Activated T-cell treated with anti-CD3 and anti-CD28 coated beads, Interleukin-2, amount 50 U/mL, for 4 hours (primary cell): Measurements from ENCODE around the gene RETN. TPM values are rescaled to one million over a fixed set of nuclear protein-coding genes. Genes with fewer than 3 reads are reported as not detected.

Experiments used
- ATAC-seq, 2 donors: fragments of 200-7000 bp; cut with Tn5 transposase; one replicate each; pipeline ENCODE4 v1.10.0; 2021
- DNase-seq: peaks from one replicate; pipeline ENCODE4 v3.0.0-alpha.2; 2020
- H3K27me3 Mint-ChIP-seq: one replicate; pipeline ENCODE4 v1.8.0; 2021; ENCODE audit warnings: low read depth, mixed read lengths
- H3K36me3 Mint-ChIP-seq: one replicate; pipeline ENCODE4 v1.8.0; 2022; ENCODE audit warnings: mixed read lengths; ENCODE audit not compliant: insufficient read depth
- H3K4me1 Mint-ChIP-seq: one replicate; pipeline ENCODE4 v1.8.0; 2021; ENCODE audit warnings: low read depth, mixed read lengths
- H3K4me3 Mint-ChIP-seq: one replicate; pipeline ENCODE4 v1.8.0; 2021; ENCODE audit warnings: mild to moderate bottlenecking, moderate library complexity, mixed read lengths
- H3K9me3 Mint-ChIP-seq: one replicate; pipeline ENCODE4 v1.8.0; 2021; ENCODE audit warnings: mixed read lengths
- total RNA-seq, 3 donors: library from RNA; stranded (reverse); gene quantifications; one replicate each; pipeline ENCODE4 v1.2.1, GENCODE V29; 2021

Gene RETN, protein sequence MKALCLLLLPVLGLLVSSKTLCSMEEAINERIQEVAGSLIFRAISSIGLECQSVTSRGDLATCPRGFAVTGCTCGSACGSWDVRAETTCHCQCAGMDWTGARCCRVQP
- not detected for total RNA-seq

DNA sequence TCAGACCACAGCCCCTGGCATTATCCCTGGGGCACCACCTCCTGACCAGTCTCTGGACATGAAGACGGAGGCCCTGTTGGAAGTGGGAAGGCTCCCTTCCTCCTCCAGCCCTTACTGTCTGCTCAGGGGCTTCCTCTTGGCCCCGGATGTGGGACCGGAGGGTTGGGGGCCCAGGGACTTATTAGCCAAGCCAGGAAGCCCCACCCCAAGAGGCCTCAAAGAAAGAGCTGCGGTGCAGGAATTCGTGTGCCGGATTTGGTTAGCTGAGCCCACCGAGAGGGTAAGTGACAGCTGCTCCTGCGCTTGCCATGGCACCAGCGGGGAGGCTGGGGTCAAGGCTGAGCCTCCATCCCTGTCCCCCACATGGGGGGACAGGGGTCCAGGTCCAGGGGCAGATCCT is at the start of gene RETN:
Gene RETN (plus strand): TSS at position 208 of the 400 bp plus-strand sequence. CDS start 278 bp downstream, outside the sequence.
- DNase-seq (no peak), ATAC-seq (no peak)
- Mint-ChIP-seq H3K4me1 (peaks cover 11% of the 10 kb centered on the region), H3K36me3 (no peaks in the 10 kb centered on the region), H3K27me3 (peaks cover 43% of the 10 kb centered on the region), H3K4me3 (peak within 1 kb of the TSS; percentile 52), H3K9me3 (no peaks in the 10 kb centered on the region)

DNA sequence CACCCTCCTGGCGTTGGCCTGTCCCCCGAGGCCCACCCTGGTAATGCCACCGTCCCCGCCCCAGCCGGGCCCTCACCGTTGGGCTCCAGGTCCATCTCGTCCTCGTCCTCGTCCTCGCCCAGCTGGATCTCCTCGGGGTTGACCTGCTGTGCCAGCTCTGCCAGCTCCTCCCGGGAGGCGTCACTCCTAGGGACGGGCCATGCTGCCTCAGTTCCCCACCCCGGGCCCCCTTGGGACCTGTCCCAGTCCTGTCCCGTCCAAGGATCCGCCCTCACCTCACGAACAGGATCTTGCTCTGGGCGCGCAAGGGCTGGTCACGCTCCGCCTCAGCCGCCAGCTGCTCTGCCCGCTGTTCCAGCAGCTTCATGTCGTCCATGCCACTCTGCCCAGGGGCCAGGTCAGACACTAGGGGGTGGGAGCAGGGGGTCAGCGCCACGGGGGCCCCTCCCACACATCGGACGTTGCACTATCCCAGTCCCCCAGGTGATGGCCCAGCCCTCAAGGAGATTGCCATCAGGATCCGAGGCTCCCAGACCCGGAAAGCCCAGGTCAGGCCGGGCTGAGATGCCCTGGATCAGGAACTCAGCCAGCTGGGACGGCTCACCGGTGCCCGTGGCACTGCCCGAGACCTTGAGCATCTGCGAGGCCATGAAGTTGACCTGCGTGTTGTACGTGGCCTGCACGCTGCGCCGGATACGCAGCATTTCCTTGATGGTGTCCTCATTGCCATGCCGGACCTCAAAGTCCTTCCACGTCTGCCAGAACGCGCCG is 49.0 kb upstream of the RETN start:
- H3K9me3 Mint-ChIP-seq: no peaks in the 10 kb centered on the region
- H3K4me3 Mint-ChIP-seq: no peak overlapping the region
- H3K27me3 Mint-ChIP-seq: no peaks in the 10 kb centered on the region
- H3K36me3 Mint-ChIP-seq: peaks cover 21% of the 10 kb centered on the region
- no peak for ATAC-seq
- no peak for DNase-seq
- H3K4me1 Mint-ChIP-seq: no peaks in the 10 kb centered on the region

DNA sequence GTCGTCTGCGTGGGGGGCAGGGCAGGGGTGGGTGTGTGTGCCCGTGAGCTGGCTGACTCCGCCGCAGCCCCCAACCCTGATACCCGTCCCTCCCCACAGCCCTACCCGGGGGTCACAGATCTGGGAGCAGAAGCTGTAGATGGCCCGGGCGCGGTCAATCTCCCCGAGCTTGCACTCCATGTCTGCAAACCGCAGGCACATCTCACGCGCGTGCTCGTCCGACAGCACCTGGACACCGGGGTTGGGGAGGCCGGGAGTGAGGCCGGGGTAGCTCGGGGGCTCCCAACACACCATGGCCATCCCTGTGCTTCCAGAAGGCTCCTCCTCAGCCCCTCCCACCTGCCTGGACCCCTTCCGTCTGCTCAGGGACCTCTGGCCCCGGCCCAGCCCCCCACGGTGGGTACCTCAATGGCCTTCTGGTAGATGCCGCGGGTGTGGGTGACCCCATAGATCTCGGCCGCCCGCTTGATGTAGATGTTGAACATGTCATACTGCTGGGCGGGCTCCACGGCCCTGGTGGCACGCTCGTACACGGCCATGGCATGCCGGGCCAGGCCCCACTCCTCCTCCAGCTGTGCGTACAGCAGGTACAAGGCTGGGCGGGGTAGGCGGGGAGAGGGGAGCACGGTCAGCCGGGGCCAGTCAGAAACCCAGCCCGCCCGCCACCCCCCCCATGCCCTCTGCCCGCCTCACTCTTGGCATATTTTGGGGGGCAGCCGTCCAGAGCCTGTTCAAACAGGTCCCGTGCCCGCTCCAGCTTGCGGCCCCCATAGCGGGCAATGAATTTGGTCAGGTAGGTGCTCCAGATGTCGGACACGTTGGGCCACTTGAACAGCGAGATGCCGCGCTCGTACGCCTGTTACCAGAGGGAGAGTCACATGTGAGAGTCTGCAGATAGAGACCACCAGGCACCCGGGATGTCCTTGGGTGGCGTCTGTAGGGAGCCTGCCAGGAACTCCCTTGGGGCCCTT is 48.1 kb upstream of the RETN start:
- Mint-ChIP-seq H3K9me3 (no peaks in the 10 kb centered on the region), H3K4me3 (no peak overlapping the region), H3K4me1 (no peaks in the 10 kb centered on the region), H3K36me3 (peaks cover 23% of the 10 kb centered on the region), H3K27me3 (no peaks in the 10 kb centered on the region)
- no peak for ATAC-seq
- DNase-seq: no peak

DNA sequence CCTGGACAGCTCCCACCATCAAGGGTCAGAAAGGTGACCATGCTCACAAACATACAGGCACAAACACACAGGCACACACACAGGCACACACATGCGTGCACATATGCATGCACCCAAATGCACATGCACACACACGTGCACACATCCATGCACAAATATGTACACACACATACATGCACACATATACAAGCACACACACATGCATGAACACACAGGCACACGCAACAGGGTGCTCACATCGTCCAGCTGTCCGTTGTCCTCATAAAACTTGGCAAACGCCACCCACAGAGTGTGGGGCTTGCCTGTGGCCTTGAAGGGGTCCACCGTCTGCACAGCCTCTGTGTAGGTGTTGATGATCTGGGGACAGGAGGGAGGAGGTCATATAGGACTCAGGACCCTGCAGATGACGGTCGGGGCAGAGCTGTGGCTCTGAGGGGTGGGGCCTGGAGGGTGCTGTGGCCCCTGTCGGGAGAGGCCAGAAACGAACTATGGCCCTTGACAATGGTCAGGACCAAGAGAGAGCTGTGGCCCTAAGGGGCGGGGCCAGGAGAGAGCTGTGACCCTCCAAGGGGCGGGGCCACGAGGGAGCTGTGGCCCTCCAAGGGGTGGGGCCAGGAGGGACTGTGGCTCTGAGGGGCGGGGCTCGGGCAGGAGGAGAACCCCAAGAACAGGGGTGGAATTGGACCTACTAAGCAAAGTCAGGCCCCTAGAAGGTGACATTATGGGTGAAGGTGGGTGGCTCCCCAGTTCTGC is 45.7 kb upstream of the RETN start:
- H3K27me3 Mint-ChIP-seq: no peaks in the 10 kb centered on the region
- ATAC-seq (peak in 1 of 2 donors; percentile 49), DNase-seq (no peak)
- H3K4me1 Mint-ChIP-seq: peaks cover 12% of the 10 kb centered on the region
- H3K36me3 Mint-ChIP-seq: peaks cover 28% of the 10 kb centered on the region
- no peak overlapping the region for H3K4me3 Mint-ChIP-seq
- no peaks in the 10 kb centered on the region for H3K9me3 Mint-ChIP-seq

DNA sequence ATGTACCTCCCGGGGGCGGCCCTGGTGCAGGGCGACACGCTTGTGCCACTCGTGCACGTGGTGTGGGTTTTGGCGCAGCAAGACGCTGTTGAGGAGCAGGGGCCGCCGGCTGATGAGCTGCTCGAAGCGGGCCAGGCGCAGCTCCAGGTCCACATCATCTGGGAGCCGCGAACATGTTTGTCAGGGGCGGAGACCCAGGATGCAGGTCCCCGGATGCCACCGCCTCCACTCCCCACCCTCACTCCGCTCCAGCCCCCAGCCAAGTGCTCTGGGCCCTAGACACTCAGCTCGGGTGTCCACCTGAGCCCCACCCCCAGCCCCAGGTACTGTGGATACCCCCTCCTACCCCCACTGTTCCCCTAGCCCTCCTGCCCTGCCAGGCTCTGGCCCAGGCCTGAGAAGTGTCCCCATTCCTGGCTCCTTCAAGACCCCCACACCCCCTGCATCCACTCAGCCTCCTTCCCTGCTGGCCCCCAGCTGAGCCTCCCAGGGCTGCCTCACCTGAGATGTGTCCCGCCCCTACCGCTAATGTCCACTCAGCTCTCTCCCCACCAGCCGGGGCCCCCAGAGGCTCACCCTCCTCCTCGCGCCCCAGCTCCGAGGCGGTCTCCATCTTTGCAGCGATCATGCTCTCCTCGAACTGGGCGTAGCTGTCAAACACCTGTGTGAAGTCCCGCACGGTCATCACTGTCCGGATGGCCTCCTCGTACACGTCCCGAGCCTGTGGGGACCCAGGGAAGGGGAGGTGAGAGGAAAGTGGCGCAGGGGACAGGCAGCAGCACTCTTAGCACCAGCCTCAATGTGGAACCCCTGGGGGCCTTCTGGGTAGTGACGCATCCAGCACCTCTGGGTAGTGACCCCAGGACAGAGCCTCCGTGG is 44.9 kb upstream of the RETN start:
- H3K9me3 Mint-ChIP-seq: no peaks in the 10 kb centered on the region
- H3K4me3 Mint-ChIP-seq: no peak overlapping the region
- H3K36me3 Mint-ChIP-seq: peaks cover 20% of the 10 kb centered on the region
- peaks cover 20% of the 10 kb centered on the region for H3K4me1 Mint-ChIP-seq
- ATAC-seq (no peak), DNase-seq (no peak)
- H3K27me3 Mint-ChIP-seq: no peaks in the 10 kb centered on the region

DNA sequence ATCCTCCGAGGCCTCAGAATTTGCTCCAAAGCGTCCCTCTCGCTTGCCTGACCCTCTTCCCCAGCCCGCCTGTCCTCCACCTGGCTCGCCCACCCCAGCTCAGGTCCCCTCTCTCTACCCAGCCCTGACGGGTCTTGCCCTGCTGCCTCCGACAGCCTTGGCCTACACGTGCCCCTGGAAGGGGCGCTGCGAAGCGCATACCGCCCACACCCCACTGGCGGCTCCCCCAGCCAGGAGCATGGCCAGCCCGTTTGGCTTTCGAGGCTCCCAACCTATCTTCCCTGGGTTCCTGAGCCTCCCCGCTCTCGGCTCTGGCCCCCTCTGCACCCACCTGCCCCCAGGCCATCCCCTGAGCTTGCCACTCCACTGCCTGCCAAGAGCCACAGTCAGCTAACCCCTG is 44.0 kb upstream of the RETN start:
- no peak overlapping the region for H3K4me3 Mint-ChIP-seq
- ATAC-seq: no peak
- peaks cover 24% of the 10 kb centered on the region for H3K36me3 Mint-ChIP-seq
- H3K27me3 Mint-ChIP-seq: no peaks in the 10 kb centered on the region
- no peak for DNase-seq
- peaks cover 29% of the 10 kb centered on the region for H3K4me1 Mint-ChIP-seq
- H3K9me3 Mint-ChIP-seq: no peaks in the 10 kb centered on the region

DNA sequence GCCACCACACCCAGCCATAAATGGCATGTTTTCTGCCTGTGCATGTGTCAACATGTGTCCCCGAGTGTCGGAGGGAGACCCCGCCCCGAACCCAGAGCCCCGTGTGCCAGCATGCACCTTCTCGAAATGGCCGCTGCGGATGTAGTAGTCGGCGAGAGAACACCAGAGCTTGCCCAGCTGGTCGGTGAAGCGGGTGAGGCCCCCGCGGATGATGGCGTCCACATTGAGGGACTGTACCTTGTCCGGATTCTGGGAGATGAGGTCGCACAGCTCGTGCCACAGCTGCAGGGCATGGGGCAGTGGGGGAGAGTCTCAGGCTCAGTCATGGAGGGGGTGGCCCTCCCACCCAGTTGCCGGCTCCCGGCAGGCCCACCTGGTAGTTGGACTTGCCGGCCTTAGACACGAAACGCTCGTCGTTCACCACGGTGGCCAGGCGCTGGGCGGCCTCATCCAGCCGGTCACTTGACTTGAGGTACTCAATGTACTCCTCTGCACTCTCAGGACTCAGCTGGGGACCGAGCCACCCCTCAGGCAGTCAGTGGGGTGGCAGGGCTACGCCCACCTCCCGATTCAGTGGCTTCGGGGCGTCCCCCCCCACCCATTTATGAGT is 43.0 kb upstream of the RETN start:
- Mint-ChIP-seq H3K36me3 (peaks cover 24% of the 10 kb centered on the region), H3K4me3 (no peak overlapping the region), H3K27me3 (no peaks in the 10 kb centered on the region), H3K9me3 (no peaks in the 10 kb centered on the region), H3K4me1 (peaks cover 39% of the 10 kb centered on the region)
- DNase-seq (no peak), ATAC-seq (no peak)

DNA sequence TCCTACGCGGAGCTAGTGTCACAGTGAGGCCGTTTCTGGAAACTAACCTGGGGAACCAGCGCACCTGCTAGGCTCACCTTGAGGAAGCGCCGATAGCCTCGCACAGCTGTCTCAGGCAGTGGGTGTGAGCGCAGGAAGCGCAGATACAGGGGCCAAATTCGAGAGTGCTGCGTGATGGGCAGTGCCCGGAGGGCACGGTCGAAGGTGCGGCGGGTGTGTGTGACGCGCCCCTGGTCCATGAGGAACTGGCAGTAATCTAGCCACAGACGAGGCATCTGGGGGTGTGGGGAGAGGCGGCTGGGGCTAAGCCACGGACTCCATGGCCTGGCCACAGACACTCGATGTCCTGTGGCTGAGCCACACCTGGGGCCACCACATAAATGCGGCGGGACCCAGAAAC is 41.7 kb upstream of the RETN start:
- peaks cover 42% of the 10 kb centered on the region for H3K4me1 Mint-ChIP-seq
- no peak for DNase-seq
- H3K27me3 Mint-ChIP-seq: no peaks in the 10 kb centered on the region
- peak overlapping the region; percentile 42 for H3K4me3 Mint-ChIP-seq
- H3K9me3 Mint-ChIP-seq: no peaks in the 10 kb centered on the region
- peaks cover 21% of the 10 kb centered on the region for H3K36me3 Mint-ChIP-seq
- ATAC-seq: no peak

DNA sequence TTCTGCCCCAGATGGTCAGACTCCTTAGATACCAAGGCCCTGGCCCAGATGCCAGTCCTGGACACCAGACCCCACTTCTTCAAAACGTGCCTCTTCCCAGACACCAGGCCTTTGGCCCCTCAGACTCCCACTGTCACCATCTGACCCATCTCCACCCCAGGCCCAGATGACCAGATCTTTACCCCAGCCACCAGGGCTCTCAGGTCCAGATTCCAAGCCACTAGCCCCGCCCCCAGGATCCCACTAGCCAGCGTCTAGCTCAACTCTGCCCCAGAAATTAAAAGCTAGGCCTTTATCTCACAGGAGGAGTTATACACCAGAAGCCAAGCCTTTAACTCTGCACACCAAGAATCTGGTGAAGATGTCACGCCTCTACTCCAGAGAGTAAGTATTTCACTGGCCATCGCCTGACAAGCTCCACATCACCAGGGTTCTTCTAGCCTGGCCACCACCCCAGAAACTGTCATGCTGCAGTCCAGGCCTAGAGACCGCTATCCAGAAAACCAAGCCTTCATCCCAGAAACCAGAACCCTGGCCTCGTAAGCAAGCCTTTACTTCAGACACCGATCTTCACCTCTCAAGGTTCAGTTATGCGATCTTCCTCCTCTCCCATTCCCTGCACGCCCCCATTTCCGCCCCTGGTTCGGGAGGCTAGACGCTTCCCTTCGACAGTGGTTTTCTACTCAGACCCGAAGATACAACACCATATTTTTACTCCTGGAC is 40.1 kb upstream of the RETN start:
- H3K4me1 Mint-ChIP-seq: peaks cover 42% of the 10 kb centered on the region
- no peaks in the 10 kb centered on the region for H3K9me3 Mint-ChIP-seq
- no peak for ATAC-seq
- no peak for DNase-seq
- peaks cover 16% of the 10 kb centered on the region for H3K36me3 Mint-ChIP-seq
- H3K4me3 Mint-ChIP-seq: peak overlapping the region; percentile 100
- H3K27me3 Mint-ChIP-seq: no peaks in the 10 kb centered on the region

DNA sequence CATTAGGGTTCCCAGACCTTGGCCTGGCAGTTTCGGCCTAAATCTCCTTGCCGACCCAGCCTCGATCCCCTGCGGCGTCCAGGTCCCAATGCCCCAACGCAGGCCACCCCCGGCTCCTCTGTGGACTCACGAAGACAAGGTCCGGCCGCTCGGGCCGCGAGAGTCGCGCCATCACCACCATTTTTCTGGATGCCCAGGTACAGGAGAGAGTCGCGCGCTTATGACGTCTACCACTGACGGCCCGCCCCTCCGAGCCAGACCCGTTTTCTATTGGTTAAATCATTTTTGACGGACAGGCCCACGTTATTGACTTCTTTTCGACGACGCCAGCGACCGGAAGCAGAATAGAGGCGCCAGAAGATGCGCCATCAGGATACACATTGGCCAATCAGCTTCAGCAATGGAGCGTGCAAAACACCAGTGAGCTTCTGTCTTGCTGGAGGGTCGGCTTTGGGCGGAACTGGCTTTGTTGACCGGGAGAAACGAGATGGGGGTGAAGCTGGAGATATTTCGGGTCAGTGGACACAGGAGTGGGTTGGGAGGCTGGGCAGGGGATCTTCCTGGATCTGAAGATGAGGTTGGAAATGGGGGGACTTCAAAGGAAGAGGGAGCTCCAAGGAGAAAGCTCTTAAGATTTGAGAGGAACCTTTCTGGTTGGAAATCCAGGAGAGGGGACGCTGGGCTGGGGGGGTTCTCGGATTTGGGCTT is 39.3 kb upstream of the RETN start, which contains the start of the genes PET100 and XAB2:
Gene PET100 (plus strand): TSS at position 447 of the 708 bp plus-strand sequence. CDS start 41 bp downstream, at position 488.
Gene XAB2 (minus strand): TSS at position 199 of the 708 bp plus-strand sequence. CDS start 18 bp downstream, at position 181.
- DNase-seq (peak; percentile 91), ATAC-seq (peak; percentile 98 to 99)
- Mint-ChIP-seq H3K4me3 (peak within 1 kb of the TSS; percentile 100), H3K9me3 (no peaks in the 10 kb centered on the region), H3K36me3 (peaks cover 16% of the 10 kb centered on the region), H3K27me3 (no peaks in the 10 kb centered on the region), H3K4me1 (peaks cover 42% of the 10 kb centered on the region)

DNA sequence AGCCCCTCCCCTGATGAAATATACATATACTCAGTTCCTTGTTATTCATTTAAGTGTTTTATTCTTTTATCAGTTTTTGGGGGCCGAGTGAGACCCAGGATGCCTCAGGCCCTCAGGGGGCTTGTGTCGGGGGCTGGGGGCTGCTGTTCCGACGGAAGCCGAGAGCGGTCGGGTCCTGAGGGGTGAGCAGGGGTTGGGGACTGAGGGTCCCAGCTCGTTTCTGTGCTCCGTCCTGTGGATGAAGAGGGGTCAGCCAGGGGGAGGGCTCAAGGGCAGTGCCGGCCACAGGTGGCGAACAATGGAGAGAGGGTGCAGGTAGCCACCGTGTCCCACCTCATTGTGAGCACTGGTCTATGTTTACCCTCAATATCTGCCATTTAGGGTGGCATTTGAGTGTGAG is 37.3 kb upstream of the RETN start:
- peaks cover 13% of the 10 kb centered on the region for H3K36me3 Mint-ChIP-seq
- H3K4me1 Mint-ChIP-seq: peaks cover 46% of the 10 kb centered on the region
- H3K4me3 Mint-ChIP-seq: peak overlapping the region; percentile 48
- H3K9me3 Mint-ChIP-seq: no peaks in the 10 kb centered on the region
- H3K27me3 Mint-ChIP-seq: no peaks in the 10 kb centered on the region
- DNase-seq (no peak), ATAC-seq (no peak)
